Muscle layer of duodenum (tissue), 2 donors: ENCODE data around the gene TFB1M.
A peak's percentile ranks its signal among the peaks of the same experiment; 100 is the strongest.
"Not testable (repeated sequence)": the region's sequence is repeated elsewhere in the genome, so short reads cannot be mapped to it uniquely, and the experiment has no call there.

Source experiments
- H3K27ac ChIP-seq: one replicate; pipeline ENCODE4 v1.7.0; 2013; ENCODE audit warnings: mild to moderate bottlenecking, low read length
- H3K27me3 ChIP-seq: one replicate; pipeline ENCODE4 v1.7.0; 2013; ENCODE audit warnings: low read depth, mild to moderate bottlenecking, control low read depth, low read length
- H3K36me3 ChIP-seq, 2 donors: one replicate each; pipeline ENCODE4 v1.7.0; 2013; ENCODE audit warnings: low read length in 2 of 2, control low read depth in 1 of 2, mild to moderate bottlenecking in 1 of 2; ENCODE audit not compliant: insufficient read depth in 2 of 2, control insufficient read depth in 1 of 2
- H3K4me1 ChIP-seq, 2 donors: one replicate each; pipeline ENCODE4 v1.7.0; 2013; ENCODE audit warnings: low read length in 2 of 2, mild to moderate bottlenecking in 2 of 2, control low read depth in 1 of 2, moderate library complexity in 1 of 2; ENCODE audit not compliant: insufficient read depth in 2 of 2, control insufficient read depth in 1 of 2
- H3K4me3 ChIP-seq, 2 donors: one replicate each; pipeline ENCODE4 v1.7.0; 2013; ENCODE audit warnings: low read length in 2 of 2, low read depth in 1 of 2, mild to moderate bottlenecking in 1 of 2
- H3K9me3 ChIP-seq, 2 donors: one replicate each; pipeline ENCODE4 v1.7.0; 2013; ENCODE audit warnings: low read length in 2 of 2, control low read depth in 1 of 2, mild to moderate bottlenecking in 1 of 2; ENCODE audit not compliant: control insufficient read depth in 1 of 2
- donor health status: healthy.

Gene TFB1M

DNA sequence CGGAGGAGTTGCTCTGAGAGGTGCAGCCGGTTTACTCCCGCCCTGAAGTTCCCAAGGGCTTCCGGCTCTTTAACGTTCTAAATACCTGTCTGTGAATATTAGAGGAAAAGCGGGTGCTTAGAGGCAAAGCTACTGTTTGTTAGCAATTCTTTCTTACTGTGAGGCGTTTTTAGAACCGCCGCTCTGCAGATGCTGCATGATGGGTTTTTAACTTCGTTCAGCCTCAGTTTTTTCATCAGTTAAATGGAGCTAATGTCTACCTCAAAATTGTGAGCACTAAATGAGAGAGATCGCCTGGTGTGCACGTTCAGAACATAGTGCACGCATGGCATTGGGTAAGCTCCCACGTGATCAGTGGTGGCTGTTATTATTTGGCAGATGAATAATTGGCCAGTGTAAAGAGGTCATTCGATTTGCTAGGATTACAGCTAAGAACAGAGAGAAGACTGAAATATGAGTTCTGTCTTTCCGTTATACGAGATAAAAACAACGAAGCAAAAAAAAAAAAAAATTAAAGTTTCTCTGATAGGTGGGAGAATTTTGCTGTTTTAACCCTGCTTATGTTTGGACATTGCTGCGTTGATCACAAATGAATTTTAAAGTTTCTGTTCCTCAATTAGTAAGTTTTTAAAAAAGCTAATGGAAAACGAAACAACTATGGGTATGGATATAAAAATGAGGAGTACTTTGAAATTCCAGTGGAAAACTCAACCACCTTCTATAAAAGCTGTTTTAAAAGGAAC is 660 bp upstream of the TFB1M start:
- Histone ChIP-seq H3K36me3 (peaks cover 0 to 4% of the 10 kb centered on the region in 2 donors), H3K4me1 (peaks cover 0 to 4% of the 10 kb centered on the region in 2 donors), H3K27ac (peak overlapping the region; percentile 88), H3K27me3 (no peaks in the 10 kb centered on the region), H3K4me3 (peak overlapping the region; percentile 77 to 96), H3K9me3 (no peaks in the 10 kb centered on the region)

DNA sequence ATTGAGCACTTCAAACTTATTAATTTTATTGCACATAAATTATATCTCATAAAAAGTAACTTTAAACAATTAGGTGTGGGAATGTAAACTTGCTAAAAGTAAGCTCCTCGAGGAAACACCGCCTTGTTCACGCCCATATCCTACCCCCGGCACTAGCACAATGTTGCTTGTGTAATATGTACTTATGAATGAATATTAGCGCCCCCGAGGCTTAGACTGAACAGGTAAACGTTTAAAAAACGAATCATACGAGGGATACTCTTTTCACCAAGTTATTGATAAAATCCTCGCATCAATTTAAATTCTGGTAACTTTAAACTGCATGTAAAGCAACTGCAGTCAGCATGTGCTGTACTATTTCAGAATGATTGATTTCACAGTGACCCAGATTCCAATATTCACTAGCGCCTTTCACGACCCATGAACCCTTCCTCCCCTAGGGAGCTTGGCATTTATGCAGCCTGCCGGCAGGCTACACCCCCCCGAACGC is 637 bp downstream of the TFB1M start:
- no peaks in the 10 kb centered on the region for H3K9me3 ChIP-seq
- H3K4me3 ChIP-seq: peak overlapping the region; percentile 77 to 96
- peaks cover 0 to 10% of the 10 kb centered on the region in 2 donors for H3K36me3 ChIP-seq
- H3K27me3 ChIP-seq: no peaks in the 10 kb centered on the region
- H3K4me1 ChIP-seq: peaks cover 0 to 4% of the 10 kb centered on the region in 2 donors
- peak overlapping the region; percentile 88 for H3K27ac ChIP-seq

DNA sequence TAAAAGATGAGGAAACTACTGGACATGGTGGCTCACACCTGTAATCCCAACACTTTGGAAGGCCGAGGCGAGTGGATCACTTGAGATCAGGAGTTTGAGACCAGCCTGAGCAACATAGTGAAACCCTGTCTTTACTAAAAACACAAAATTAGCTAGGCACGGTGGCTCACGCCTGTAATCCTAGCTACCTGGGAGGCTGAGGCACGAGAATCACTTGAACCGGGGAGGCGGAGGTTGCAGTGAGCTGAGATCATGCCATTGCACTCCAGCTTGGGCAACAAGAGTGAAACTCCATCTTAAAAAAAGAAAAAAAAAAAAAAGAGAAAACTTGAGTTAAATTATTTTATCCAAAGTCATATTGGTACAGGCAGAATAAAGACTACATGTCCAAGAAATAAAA is 1.3 kb downstream of the TFB1M start:
- H3K4me1 ChIP-seq, H3K9me3 ChIP-seq, H3K27me3 ChIP-seq, H3K27ac ChIP-seq: not testable (repeated sequence)
- H3K4me3 ChIP-seq: peak overlapping the region in 1 of 2 donors; percentile 77
- peaks cover 0 to 15% of the 10 kb centered on the region in 2 donors for H3K36me3 ChIP-seq

DNA sequence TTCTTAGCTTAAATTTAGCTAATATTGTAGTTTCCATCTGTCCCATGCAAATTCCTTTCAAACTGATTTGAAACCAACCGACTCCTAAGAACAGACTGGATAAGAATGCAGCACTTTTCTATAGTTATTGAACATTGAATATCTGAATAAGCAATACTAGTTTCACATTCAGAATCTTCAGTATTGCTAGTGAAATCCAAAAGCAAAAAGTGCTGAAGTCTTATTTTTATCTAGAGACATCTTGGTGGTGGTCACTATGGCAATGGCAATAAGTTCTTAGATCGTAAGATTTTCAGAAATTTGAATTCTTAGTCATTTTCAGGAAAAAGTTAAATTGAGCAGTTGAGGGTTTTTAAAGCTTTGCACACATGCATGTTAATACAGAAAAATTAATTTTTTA is 2.7 kb downstream of the TFB1M start:
- no peaks in the 10 kb centered on the region for H3K27me3 ChIP-seq
- no peaks in the 10 kb centered on the region for H3K9me3 ChIP-seq
- H3K36me3 ChIP-seq: peaks cover 0 to 16% of the 10 kb centered on the region in 2 donors
- no peak overlapping the region for H3K4me3 ChIP-seq
- no peak overlapping the region for H3K27ac ChIP-seq
- peaks cover 0 to 4% of the 10 kb centered on the region in 2 donors for H3K4me1 ChIP-seq

DNA sequence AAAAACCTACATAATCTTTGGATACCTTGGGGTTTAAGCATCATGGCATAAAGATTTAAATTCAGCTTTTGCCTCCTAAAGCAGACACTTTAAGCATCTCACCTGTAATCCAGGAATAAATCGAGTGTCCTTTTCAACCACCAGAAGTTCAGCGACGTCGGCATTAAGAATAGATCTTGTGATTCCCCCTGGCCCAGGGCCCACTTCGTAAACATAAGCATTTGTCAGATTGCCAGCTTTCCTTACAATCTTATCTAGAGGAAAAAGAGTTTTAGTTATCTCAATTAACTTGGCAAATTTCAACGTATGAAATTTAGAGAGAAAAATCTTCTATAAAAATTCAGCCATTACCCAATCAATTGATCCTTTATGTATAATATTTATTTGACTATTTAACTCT is 3.2 kb downstream of the TFB1M start:
- Histone ChIP-seq H3K27me3 (no peaks in the 10 kb centered on the region), H3K36me3 (peaks cover 0 to 16% of the 10 kb centered on the region in 2 donors), H3K4me3 (no peak overlapping the region), H3K27ac (no peak overlapping the region), H3K4me1 (peaks cover 0 to 4% of the 10 kb centered on the region in 2 donors), H3K9me3 (no peaks in the 10 kb centered on the region)

DNA sequence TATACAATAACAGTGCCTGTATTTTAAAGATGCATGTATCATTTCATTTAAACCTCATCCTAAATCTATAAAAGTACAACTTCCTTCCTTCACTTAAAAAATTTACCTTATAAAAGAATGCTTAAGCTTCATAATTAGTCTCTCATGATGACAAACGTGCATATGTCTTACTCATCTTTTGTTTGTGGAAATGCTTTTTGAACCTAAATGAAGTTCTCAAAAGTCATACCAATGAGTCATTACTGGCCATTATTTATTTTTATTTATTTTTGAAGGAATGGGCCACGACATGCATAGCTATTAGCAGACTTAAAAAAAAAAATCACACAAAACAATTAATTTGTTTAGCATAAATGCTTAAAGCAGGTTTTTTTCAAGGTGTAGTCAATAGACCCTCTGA is 3.7 kb downstream of the TFB1M start:
- Histone ChIP-seq H3K4me3 (no peak overlapping the region), H3K9me3 (no peaks in the 10 kb centered on the region), H3K27ac (no peak overlapping the region), H3K27me3 (no peaks in the 10 kb centered on the region), H3K4me1 (peaks cover 0 to 4% of the 10 kb centered on the region in 2 donors), H3K36me3 (peaks cover 0 to 16% of the 10 kb centered on the region in 2 donors)

DNA sequence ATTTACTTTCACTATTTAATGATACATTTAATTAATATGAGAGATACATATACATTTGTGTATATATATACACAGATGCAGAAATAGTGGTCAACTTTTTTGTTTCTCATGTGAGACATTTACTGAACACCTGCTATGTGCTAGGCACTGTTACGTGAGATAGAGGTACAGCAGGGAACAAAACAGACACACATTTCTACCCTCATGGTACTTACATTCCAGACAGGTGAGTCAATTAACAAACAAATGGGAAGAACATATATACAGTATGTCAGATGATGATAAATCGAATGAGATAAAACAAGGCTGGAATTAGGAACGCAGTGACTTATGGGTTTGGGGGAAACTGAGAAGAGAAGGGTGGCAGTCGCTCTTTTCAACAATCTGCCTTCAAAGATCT is 5.1 kb downstream of the TFB1M start:
- Histone ChIP-seq H3K4me1 (peaks cover 0 to 4% of the 10 kb centered on the region in 2 donors), H3K27me3 (no peaks in the 10 kb centered on the region), H3K27ac (no peak overlapping the region), H3K9me3 (no peaks in the 10 kb centered on the region), H3K36me3 (peaks cover 0 to 16% of the 10 kb centered on the region in 2 donors), H3K4me3 (no peak overlapping the region)

DNA sequence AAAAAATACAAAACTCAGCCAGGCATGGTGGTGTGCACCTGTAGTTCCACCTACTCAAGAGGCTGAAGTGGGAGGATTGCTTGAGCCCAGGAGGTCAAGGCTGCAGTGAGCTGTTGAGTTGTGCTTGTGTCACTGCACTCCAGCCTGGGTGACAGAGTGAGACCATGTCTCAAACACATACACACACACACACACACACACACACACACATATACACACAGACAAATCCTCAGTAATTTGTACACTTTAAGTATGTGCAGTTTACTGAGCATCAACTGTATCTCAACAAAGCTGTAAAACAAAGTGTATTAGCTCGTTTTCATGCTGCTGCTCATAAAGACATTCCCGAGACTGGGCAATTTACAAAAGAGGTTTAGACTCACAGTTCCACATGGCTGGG is 7.3 kb downstream of the TFB1M start:
- Histone ChIP-seq H3K27me3 (no peaks in the 10 kb centered on the region), H3K27ac (no peak overlapping the region), H3K36me3 (peaks cover 8 to 24% of the 10 kb centered on the region in 2 donors), H3K9me3 (no peaks in the 10 kb centered on the region), H3K4me3 (no peak overlapping the region), H3K4me1 (no peaks in the 10 kb centered on the region)

DNA sequence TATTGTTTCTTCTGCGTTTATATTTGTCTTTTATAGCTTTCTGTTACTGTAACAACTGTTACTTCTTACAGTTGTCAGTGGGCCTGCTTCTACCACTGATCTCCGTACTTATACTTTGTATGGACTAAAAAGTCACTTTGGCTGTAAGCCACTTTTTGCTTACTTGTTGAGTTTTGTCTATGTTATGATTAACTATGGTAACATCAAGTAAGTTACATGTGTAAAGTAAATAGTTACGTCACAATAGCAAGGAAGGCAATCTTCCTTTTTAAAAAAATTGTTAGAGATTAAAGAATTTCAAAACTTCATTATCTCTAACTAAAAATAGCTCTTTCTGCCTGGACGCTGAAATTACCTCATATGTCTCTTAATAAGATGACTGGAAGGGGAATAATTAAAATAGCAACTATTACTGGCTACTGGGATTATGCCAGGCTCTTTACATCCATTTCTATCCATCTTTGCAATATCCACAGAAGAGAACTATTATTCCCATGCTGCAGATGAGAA is 10.9 kb downstream of the TFB1M start:
- no peaks in the 10 kb centered on the region for H3K27me3 ChIP-seq
- no peak overlapping the region for H3K27ac ChIP-seq
- no peaks in the 10 kb centered on the region for H3K4me1 ChIP-seq
- peaks cover 16 to 20% of the 10 kb centered on the region in 2 donors for H3K36me3 ChIP-seq
- no peaks in the 10 kb centered on the region for H3K9me3 ChIP-seq
- no peak overlapping the region for H3K4me3 ChIP-seq

DNA sequence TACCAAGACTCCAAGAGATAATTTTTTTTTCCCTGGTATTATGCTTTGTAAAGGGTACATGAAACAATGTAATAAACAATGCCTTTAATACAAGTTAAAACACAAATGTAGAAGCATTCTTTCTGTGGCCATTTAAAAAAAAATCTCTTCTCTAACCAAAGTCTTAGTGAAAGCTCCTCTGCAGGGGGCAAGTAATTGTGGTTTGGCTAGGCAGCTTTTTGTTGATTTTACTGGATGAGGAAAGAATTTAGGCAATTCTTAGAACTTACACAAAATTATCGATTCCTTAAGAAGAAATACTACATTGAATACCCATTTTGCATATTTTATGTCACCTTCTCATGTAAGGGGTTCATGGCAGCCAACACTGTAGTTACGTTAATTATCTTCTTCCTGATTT is 12.4 kb downstream of the TFB1M start:
- Histone ChIP-seq H3K9me3 (no peaks in the 10 kb centered on the region), H3K27ac (no peak overlapping the region), H3K36me3 (peaks cover 15 to 16% of the 10 kb centered on the region in 2 donors), H3K4me1 (no peaks in the 10 kb centered on the region), H3K4me3 (no peak overlapping the region), H3K27me3 (no peaks in the 10 kb centered on the region)

DNA sequence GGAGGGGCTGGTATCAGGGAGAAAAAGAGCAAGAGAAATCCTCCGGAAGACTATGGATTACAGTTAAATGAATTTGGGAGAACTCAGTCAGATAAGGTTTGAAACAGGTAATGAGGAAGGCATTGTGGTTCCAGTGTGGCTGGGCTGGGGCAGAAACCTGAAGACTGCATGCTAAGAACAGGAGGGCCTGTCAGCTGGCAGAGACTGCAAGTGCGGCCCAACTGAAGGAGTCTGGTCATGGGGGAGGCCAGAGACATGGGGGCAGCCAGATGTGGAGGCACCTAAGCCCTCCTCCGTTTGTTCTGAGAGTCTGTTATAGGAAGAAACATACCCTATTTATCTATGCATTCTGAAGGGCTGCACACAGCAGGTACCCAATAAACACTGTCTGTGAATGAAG is 16.6 kb downstream of the TFB1M start:
- Histone ChIP-seq H3K36me3 (peaks cover 12 to 25% of the 10 kb centered on the region in 2 donors), H3K27me3 (no peaks in the 10 kb centered on the region), H3K4me3 (no peak overlapping the region), H3K4me1 (no peaks in the 10 kb centered on the region), H3K9me3 (no peaks in the 10 kb centered on the region), H3K27ac (no peak overlapping the region)
